Measurements from ENCODE around the gene CHN1. TPM values are rescaled to one million over a fixed set of nuclear protein-coding genes. Genes with fewer than 3 reads are reported as not detected.

CHN1 gene
- total RNA-seq, 1 donor from 2014 or later, result 7.8 TPM

- Histone ChIP-seq H3K27ac (no peak overlapping the region), H3K36me3 (no peaks in the 10 kb centered on the region), H3K4me3 (no peak overlapping the region), H3K4me1 (peaks cover 0 to 7% of the 10 kb centered on the region in 2 donors), H3K27me3 (no peaks in the 10 kb centered on the region), H3K9me3 (no peaks in the 10 kb centered on the region)
- DNase-seq (ENCODE audit: low spot score in 2 of 2), result no peak
- intact Hi-C loops (cut with DNase I), result no loop called here
- TF ChIP-seq, protein P1, sequence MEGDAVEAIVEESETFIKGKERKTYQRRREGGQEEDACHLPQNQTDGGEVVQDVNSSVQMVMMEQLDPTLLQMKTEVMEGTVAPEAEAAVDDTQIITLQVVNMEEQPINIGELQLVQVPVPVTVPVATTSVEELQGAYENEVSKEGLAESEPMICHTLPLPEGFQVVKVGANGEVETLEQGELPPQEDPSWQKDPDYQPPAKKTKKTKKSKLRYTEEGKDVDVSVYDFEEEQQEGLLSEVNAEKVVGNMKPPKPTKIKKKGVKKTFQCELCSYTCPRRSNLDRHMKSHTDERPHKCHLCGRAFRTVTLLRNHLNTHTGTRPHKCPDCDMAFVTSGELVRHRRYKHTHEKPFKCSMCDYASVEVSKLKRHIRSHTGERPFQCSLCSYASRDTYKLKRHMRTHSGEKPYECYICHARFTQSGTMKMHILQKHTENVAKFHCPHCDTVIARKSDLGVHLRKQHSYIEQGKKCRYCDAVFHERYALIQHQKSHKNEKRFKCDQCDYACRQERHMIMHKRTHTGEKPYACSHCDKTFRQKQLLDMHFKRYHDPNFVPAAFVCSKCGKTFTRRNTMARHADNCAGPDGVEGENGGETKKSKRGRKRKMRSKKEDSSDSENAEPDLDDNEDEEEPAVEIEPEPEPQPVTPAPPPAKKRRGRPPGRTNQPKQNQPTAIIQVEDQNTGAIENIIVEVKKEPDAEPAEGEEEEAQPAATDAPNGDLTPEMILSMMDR (IDR thresholded peaks at IDR 0.05), result no peak
Measured at GRCh38 chr2:174776223-174776622, 229.0 kb downstream of the CHN1 start.

GRCh38 chr2:174775571-174775980, 229.6 kb downstream of the CHN1 start:
- intact Hi-C loops (cut with DNase I), result no loop called here
- Histone ChIP-seq H3K4me3 (no peak overlapping the region), H3K27ac (no peak overlapping the region), H3K36me3 (no peaks in the 10 kb centered on the region), H3K27me3 (no peaks in the 10 kb centered on the region), H3K4me1 (peaks cover 0 to 7% of the 10 kb centered on the region in 2 donors), H3K9me3 (no peaks in the 10 kb centered on the region)
- DNase-seq (ENCODE audit: low spot score in 2 of 2), result no peak
- TF ChIP-seq, protein P1 (IDR thresholded peaks at IDR 0.05), result no peak

- TF ChIP-seq, protein P1 (IDR thresholded peaks at IDR 0.05), result no peak
- intact Hi-C loops (cut with DNase I), result no loop called here
- Histone ChIP-seq H3K9me3 (no peaks in the 10 kb centered on the region), H3K27me3 (no peaks in the 10 kb centered on the region), H3K4me1 (peaks cover 0 to 7% of the 10 kb centered on the region in 2 donors), H3K36me3 (no peaks in the 10 kb centered on the region), H3K27ac (no peak overlapping the region), H3K4me3 (no peak overlapping the region)
- no peak for DNase-seq (ENCODE audit: low spot score in 2 of 2)
Measured at GRCh38 chr2:174774886-174775285, 230.3 kb downstream of the CHN1 start.

GRCh38 chr2:174773215-174773614, 232.0 kb downstream of the CHN1 start:
- Histone ChIP-seq H3K4me1 (peaks cover 0 to 7% of the 10 kb centered on the region in 2 donors), H3K36me3 (no peaks in the 10 kb centered on the region), H3K27ac (no peak overlapping the region), H3K27me3 (no peaks in the 10 kb centered on the region), H3K9me3 (no peaks in the 10 kb centered on the region), H3K4me3 (no peak overlapping the region)
- intact Hi-C loops (cut with DNase I), result no loop called here
- no peak for DNase-seq (ENCODE audit: low spot score in 2 of 2)
- TF ChIP-seq, protein P1 (IDR thresholded peaks at IDR 0.05), result no peak

DNA sequence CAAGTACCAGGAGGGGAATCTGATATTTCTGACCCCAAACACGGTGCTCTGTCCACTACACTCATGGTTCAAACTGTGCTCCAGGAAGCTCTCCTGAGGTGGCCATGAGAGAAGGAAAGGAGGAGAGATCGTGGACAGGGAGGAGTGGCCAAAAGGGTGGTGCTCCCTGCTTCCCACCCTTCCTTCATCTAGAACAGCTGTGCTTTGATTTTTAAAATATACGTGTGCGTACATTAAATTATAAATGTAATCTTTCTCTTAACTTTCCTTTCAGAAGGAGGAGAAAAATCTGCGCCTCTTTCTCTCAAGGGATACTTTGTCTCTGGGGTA, 232.7 kb downstream of the CHN1 start:
- no peak for DNase-seq (ENCODE audit: low spot score in 2 of 2)
- Histone ChIP-seq H3K4me3 (no peak overlapping the region), H3K4me1 (peaks cover 0 to 7% of the 10 kb centered on the region in 2 donors), H3K9me3 (no peaks in the 10 kb centered on the region), H3K27ac (no peak overlapping the region), H3K27me3 (no peaks in the 10 kb centered on the region), H3K36me3 (no peaks in the 10 kb centered on the region)
- intact Hi-C loops (cut with DNase I), result no loop called here
- TF ChIP-seq, protein P1 (IDR thresholded peaks at IDR 0.05), result no peak

All from ascending aorta (tissue), 2 donors.